Epithelial cell of proximal tubule (primary cell): Measurements from ENCODE around the gene DCST2. TPM values are rescaled to one million over a fixed set of nuclear protein-coding genes. Genes with fewer than 3 reads are reported as not detected.
A peak's percentile ranks its signal among the peaks of the same experiment; 100 is the strongest.

Experiments used
- DNase-seq: peaks from one replicate; pipeline ENCODE4 v3.0.0-alpha.2; 2011; ENCODE audit warnings: low read depth
- H3K4me3 ChIP-seq: 2 replicates; pipeline ENCODE4 v1.5.1; 2011; ENCODE audit warnings: low read depth, mild to moderate bottlenecking, low read length
- CTCF ChIP-seq: conservative IDR thresholded peaks from 2 replicates; pipeline ENCODE4 v1.5.1; 2012; ENCODE audit warnings: low read depth, mild to moderate bottlenecking, low read length
- total RNA-seq: library from RNA; depleted of rRNA; stranded (reverse); fragments of >200 nt; gene quantifications from 2 replicates; pipeline ENCODE4 v1.2.3, GENCODE V29; 2015

Gene DCST2
- total RNA-seq, 1 donor from 2014 or later = 0.12 TPM

- TF ChIP-seq CTCF = no peak
- peak overlapping the region; percentile 40 for H3K4me3 ChIP-seq
- no peak for DNase-seq
Observed at GRCh38 chr1:155079487-155080311, 46.1 kb upstream of the DCST2 start.

GRCh38 chr1:155079210-155079486 is 45.6 kb upstream of the DCST2 start:
- peak overlapping the region; percentile 40 for H3K4me3 ChIP-seq
- no peak for TF ChIP-seq CTCF
- no peak for DNase-seq

GRCh38 chr1:155078469-155079209 is 45.1 kb upstream of the DCST2 start, which contains the start of gene EFNA3:
Gene EFNA3, plus strand, starts transcription at chr1:155078837. Its CDS starts 105 bp downstream, at chr1:155078942.
- no peak for DNase-seq
- peak within 1 kb of the TSS; percentile 40 for H3K4me3 ChIP-seq
- no peak for TF ChIP-seq CTCF

- TF ChIP-seq CTCF = no peak
- H3K4me3 ChIP-seq = no peak overlapping the region
- no peak for DNase-seq
Observed at GRCh38 chr1:155077758-155078445, 44.3 kb upstream of the DCST2 start.

GRCh38 chr1:155077346-155077745 is 43.8 kb upstream of the DCST2 start:
- H3K4me3 ChIP-seq = no peak overlapping the region
- no peak for TF ChIP-seq CTCF
- DNase-seq = no peak

GRCh38 chr1:155076371-155076770 is 42.8 kb upstream of the DCST2 start:
- no peak for DNase-seq
- TF ChIP-seq CTCF = no peak
- no peak overlapping the region for H3K4me3 ChIP-seq
